WTC11 (cell line): ENCODE data around the gene ATP4A. TPM values are rescaled to one million over a fixed set of nuclear protein-coding genes. Genes with fewer than 3 reads are reported as not detected.

Source experiments
- ATAC-seq: fragments of 200-7000 bp; cut with Tn5 transposase; 2 replicates; pipeline ENCODE4 v1.10.0; 2021; ENCODE audit warnings: mild to moderate bottlenecking, moderate library complexity
- CTCF ChIA-PET: fragments of 300-600 bp; sonication (Branson Sonifier 250); formaldehyde crosslinking; loops from one replicate; lab custom pipeline; 2021; ENCODE audit warnings: antibody characterized with exemption; lab: Charles Lee
- POLR2A ChIA-PET: fragments of 350-600 bp; sonication (Branson Sonifier 250); formaldehyde crosslinking; loops from one replicate; lab custom pipeline; 2021; ENCODE audit warnings: antibody characterized with exemption; lab: Charles Lee
- DNase-seq: peaks from one replicate; pipeline ENCODE4 v3.0.0; 2021; ENCODE audit warnings: low spot score
- H3K27ac Mint-ChIP-seq: 2 replicates; pipeline ENCODE4 v1.8.0; 2021; ENCODE audit warnings: mixed read lengths
- H3K27me3 Mint-ChIP-seq: 2 replicates; pipeline ENCODE4 v1.8.0; 2021; ENCODE audit warnings: low read depth, mild to moderate bottlenecking, moderate library complexity, mixed read lengths
- H3K36me3 Mint-ChIP-seq: 2 replicates; pipeline ENCODE4 v1.8.0; 2021; ENCODE audit warnings: mixed read lengths
- H3K4me1 Mint-ChIP-seq: 2 replicates; pipeline ENCODE4 v1.8.0; 2022; ENCODE audit warnings: mixed read lengths
- H3K4me3 Mint-ChIP-seq: 2 replicates; pipeline ENCODE4 v1.8.0; 2021; ENCODE audit warnings: mild to moderate bottlenecking, moderate library complexity, mixed read lengths
- H3K9me3 Mint-ChIP-seq: 2 replicates; pipeline ENCODE4 v1.8.0; 2021; ENCODE audit warnings: mixed read lengths
- AR ChIP-seq: fragments of 250-450 bp; sonication (Bioruptor Pico); IDR thresholded peaks from 2 replicates; pipeline ENCODE4 v1.9.0; 2021; ENCODE audit warnings: mild to moderate bottlenecking
- CDX4 ChIP-seq: fragments of 250-450 bp; sonication (Bioruptor Pico); IDR thresholded peaks from 2 replicates; pipeline ENCODE4 v1.9.0; 2021; ENCODE audit warnings: moderate library complexity, mild to moderate bottlenecking, inconsistent platforms, borderline replicate concordance
- CREM ChIP-seq: sonication (generic); formaldehyde crosslinking; IDR thresholded peaks from 2 replicates; pipeline ENCODE4 v1.8.1; 2022; ENCODE audit warnings: mild to moderate bottlenecking, missing genetic modification reagents, moderate library complexity
- E2F1 ChIP-seq: sonication (generic); formaldehyde crosslinking; IDR thresholded peaks from 2 replicates; pipeline ENCODE4 v1.8.0; 2022; ENCODE audit warnings: mild to moderate bottlenecking, missing genetic modification reagents
- ELF4 ChIP-seq: sonication (generic); formaldehyde crosslinking; IDR thresholded peaks from 2 replicates; pipeline ENCODE4 v1.8.1; 2022; ENCODE audit warnings: low read depth, mild to moderate bottlenecking, moderate library complexity, missing genetic modification reagents
- JAZF1 ChIP-seq: fragments of 250-450 bp; sonication (Bioruptor Pico); IDR thresholded peaks from 2 replicates; pipeline ENCODE4 v1.9.0; 2021; ENCODE audit warnings: moderate library complexity, mild to moderate bottlenecking, inconsistent platforms
- MAX ChIP-seq: sonication (generic); formaldehyde crosslinking; IDR thresholded peaks from 2 replicates; pipeline ENCODE4 v1.8.0; 2022; ENCODE audit warnings: mild to moderate bottlenecking, missing genetic modification reagents
- SOX15 ChIP-seq: fragments of 250-450 bp; sonication (Bioruptor Pico); IDR thresholded peaks from 2 replicates; pipeline ENCODE4 v1.9.0; 2021; ENCODE audit warnings: mild to moderate bottlenecking
- SP1 ChIP-seq: sonication (generic); formaldehyde crosslinking; conservative IDR thresholded peaks from 2 replicates; pipeline ENCODE4 v1.8.1; 2022; ENCODE audit warnings: missing genetic modification reagents
- ZNF232 ChIP-seq: sonication (generic); formaldehyde crosslinking; IDR thresholded peaks from 2 replicates; pipeline ENCODE4 v1.8.0; 2022; ENCODE audit warnings: mild to moderate bottlenecking, missing genetic modification reagents
- total RNA-seq: library from RNA; stranded (reverse); gene quantifications from 3 replicates; pipeline ENCODE4 v1.2.3, GENCODE V29; 2021
- TF ChIP-seq, protein P1 (sequence below): sonication (generic); formaldehyde crosslinking; IDR thresholded peaks from 2 replicates; pipeline ENCODE4 v1.8.1; 2022; ENCODE audit warnings: low read depth, mild to moderate bottlenecking, moderate library complexity, missing genetic modification reagents, borderline replicate concordance
- TF ChIP-seq, protein P2 (sequence below): sonication (generic); formaldehyde crosslinking; IDR thresholded peaks from 2 replicates; pipeline ENCODE4 v1.8.0; 2022; ENCODE audit warnings: missing genetic modification reagents
- TF ChIP-seq, protein P3 (sequence below): sonication (generic); formaldehyde crosslinking; IDR thresholded peaks from 2 replicates; pipeline ENCODE4 v1.8.0; 2023; ENCODE audit warnings: mild to moderate bottlenecking, missing genetic modification reagents

The ATP4A gene
- total RNA-seq, 1 experiment from 2014 or later = 0.59 TPM

GRCh38 chr19:35522745-35523327 is 40.6 kb downstream of the ATP4A start:
- ATAC-seq (no peak), DNase-seq (no peak)
- H3K27ac Mint-ChIP-seq = no peak overlapping the region
- H3K4me3 Mint-ChIP-seq = no peak overlapping the region
- no peaks in the 10 kb centered on the region for H3K36me3 Mint-ChIP-seq
- H3K9me3 Mint-ChIP-seq = 0 out of 2 replicates have a peak, but pooled peaks cover 2% of the 10 kb centered on the region
- no peak for TF ChIP-seq ZNF232 (CRISPR knock-in tag)
- TF ChIP-seq, protein P1, sequence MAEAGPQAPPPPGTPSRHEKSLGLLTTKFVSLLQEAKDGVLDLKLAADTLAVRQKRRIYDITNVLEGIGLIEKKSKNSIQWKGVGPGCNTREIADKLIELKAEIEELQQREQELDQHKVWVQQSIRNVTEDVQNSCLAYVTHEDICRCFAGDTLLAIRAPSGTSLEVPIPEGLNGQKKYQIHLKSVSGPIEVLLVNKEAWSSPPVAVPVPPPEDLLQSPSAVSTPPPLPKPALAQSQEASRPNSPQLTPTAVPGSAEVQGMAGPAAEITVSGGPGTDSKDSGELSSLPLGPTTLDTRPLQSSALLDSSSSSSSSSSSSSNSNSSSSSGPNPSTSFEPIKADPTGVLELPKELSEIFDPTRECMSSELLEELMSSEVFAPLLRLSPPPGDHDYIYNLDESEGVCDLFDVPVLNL (CRISPR knock-in tag) = no peak
- TF ChIP-seq E2F1 (CRISPR knock-in tag) = no peak
- TF ChIP-seq, protein P2, sequence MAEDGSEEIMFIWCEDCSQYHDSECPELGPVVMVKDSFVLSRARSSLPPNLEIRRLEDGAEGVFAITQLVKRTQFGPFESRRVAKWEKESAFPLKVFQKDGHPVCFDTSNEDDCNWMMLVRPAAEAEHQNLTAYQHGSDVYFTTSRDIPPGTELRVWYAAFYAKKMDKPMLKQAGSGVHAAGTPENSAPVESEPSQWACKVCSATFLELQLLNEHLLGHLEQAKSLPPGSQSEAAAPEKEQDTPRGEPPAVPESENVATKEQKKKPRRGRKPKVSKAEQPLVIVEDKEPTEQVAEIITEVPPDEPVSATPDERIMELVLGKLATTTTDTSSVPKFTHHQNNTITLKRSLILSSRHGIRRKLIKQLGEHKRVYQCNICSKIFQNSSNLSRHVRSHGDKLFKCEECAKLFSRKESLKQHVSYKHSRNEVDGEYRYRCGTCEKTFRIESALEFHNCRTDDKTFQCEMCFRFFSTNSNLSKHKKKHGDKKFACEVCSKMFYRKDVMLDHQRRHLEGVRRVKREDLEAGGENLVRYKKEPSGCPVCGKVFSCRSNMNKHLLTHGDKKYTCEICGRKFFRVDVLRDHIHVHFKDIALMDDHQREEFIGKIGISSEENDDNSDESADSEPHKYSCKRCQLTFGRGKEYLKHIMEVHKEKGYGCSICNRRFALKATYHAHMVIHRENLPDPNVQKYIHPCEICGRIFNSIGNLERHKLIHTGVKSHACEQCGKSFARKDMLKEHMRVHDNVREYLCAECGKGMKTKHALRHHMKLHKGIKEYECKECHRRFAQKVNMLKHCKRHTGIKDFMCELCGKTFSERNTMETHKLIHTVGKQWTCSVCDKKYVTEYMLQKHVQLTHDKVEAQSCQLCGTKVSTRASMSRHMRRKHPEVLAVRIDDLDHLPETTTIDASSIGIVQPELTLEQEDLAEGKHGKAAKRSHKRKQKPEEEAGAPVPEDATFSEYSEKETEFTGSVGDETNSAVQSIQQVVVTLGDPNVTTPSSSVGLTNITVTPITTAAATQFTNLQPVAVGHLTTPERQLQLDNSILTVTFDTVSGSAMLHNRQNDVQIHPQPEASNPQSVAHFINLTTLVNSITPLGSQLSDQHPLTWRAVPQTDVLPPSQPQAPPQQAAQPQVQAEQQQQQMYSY (CRISPR knock-in tag) = no peak
- TF ChIP-seq CDX4 (CRISPR knock-in tag) = no peak
- no peak for TF ChIP-seq CREM
- no peak for TF ChIP-seq SOX15 (CRISPR knock-in tag)
- TF ChIP-seq AR (CRISPR knock-in tag) = no peak
- ChIA-PET CTCF (interaction anchor here (1.3 kb wide), 1 partner anchor 28 kb away, joined by 3 read pairs; no protein-coding TSS in a partner anchor), POLR2A (no interaction called here)
- no peaks in the 10 kb centered on the region; the same call in 1 of the 2 replicates for H3K27me3 Mint-ChIP-seq
- H3K4me1 Mint-ChIP-seq = peaks cover 39% of the 10 kb centered on the region

GRCh38 chr19:35521124-35521743 is 42.2 kb downstream of the ATP4A start:
- DNase-seq (no peak), ATAC-seq (peak; percentile 43)
- peak overlapping the region; percentile 76; the same call in 1 of the 2 replicates for H3K27ac Mint-ChIP-seq
- POLR2A ChIA-PET = no interaction called here
- no peak for TF ChIP-seq ELF4 (CRISPR knock-in tag)
- H3K9me3 Mint-ChIP-seq = no peaks in the 10 kb centered on the region
- H3K4me1 Mint-ChIP-seq = peaks cover 39% of the 10 kb centered on the region
- no peaks in the 10 kb centered on the region for H3K36me3 Mint-ChIP-seq
- CTCF ChIA-PET = interaction anchor here (0.6 to 2.6 kb wide), 5 partner anchors 11 to 168 kb away, joined by 3 to 18 read pairs (median 4); no protein-coding TSS in a partner anchor
- no peak overlapping the region for H3K4me3 Mint-ChIP-seq
- H3K27me3 Mint-ChIP-seq = no peaks in the 10 kb centered on the region; the same call in 1 of the 2 replicates

DNA sequence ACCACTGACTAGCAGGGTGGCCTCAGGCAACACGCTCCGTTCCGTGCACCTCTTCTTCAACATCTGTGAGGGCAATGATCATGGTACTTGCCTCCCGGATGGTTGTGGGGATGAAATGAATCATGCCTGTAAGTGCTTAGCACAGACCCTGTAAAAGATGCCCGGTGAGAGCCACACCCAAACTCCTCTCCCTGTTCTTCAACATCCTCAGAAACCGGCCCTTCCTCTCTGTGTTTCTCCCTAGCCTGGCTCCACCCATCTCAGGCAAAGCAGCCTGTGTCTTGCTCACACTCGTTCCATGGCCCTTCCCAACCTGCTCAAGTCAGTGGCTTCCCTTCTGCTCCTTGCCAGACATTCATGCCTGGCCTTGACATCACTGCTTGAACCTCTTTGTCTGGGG is 44.2 kb downstream of the ATP4A start:
- POLR2A ChIA-PET = interaction anchor here (0.5 kb wide), 1 partner anchor 141 kb away, joined by 3 read pairs; no protein-coding TSS in a partner anchor
- Mint-ChIP-seq H3K27ac (no peak overlapping the region), H3K4me1 (peaks cover 33% of the 10 kb centered on the region), H3K4me3 (no peak overlapping the region), H3K36me3 (no peaks in the 10 kb centered on the region), H3K27me3 (no peaks in the 10 kb centered on the region; the same call in 1 of the 2 replicates), H3K9me3 (no peaks in the 10 kb centered on the region)
- CTCF ChIA-PET = interaction anchor here (0.9 kb wide), 1 partner anchor 9 kb away, joined by 4 read pairs; no protein-coding TSS in a partner anchor
- ATAC-seq (no peak; the same call in 1 of the 2 replicates), DNase-seq (no peak)
- TF ChIP-seq MAX (CRISPR knock-in tag) (no peak), JAZF1 (CRISPR knock-in tag) (no peak), SP1 (CRISPR knock-in tag) (no peak)
- TF ChIP-seq, protein P3, sequence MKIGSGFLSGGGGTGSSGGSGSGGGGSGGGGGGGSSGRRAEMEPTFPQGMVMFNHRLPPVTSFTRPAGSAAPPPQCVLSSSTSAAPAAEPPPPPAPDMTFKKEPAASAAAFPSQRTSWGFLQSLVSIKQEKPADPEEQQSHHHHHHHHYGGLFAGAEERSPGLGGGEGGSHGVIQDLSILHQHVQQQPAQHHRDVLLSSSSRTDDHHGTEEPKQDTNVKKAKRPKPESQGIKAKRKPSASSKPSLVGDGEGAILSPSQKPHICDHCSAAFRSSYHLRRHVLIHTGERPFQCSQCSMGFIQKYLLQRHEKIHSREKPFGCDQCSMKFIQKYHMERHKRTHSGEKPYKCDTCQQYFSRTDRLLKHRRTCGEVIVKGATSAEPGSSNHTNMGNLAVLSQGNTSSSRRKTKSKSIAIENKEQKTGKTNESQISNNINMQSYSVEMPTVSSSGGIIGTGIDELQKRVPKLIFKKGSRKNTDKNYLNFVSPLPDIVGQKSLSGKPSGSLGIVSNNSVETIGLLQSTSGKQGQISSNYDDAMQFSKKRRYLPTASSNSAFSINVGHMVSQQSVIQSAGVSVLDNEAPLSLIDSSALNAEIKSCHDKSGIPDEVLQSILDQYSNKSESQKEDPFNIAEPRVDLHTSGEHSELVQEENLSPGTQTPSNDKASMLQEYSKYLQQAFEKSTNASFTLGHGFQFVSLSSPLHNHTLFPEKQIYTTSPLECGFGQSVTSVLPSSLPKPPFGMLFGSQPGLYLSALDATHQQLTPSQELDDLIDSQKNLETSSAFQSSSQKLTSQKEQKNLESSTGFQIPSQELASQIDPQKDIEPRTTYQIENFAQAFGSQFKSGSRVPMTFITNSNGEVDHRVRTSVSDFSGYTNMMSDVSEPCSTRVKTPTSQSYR = no peak
